RWPE2 (cell line): ENCODE results near the gene ACP6.

Experiments used
- ATAC-seq: fragments of 200-7000 bp; cut with Tn5 transposase; 3 replicates; pipeline ENCODE4 v1.9.1; 2021; ENCODE audit warnings: low read depth
- DNase-seq: peaks from one replicate; pipeline ENCODE4 v3.0.0-alpha.2; 2020; ENCODE audit warnings: low spot score
- H3K27ac ChIP-seq: fragments of 450-650 bp; 2 replicates; pipeline ENCODE4 v1.5.1; 2017; ENCODE audit warnings: mild to moderate bottlenecking; ENCODE audit not compliant: poor library complexity, severe bottlenecking
- H3K27me3 ChIP-seq: fragments of 250-450 bp; sonication (Bioruptor Pico); 2 replicates; pipeline ENCODE4 v1.5.1; 2021; ENCODE audit warnings: mild to moderate bottlenecking, moderate library complexity; ENCODE audit not compliant: insufficient read depth, poor library complexity, severe bottlenecking
- H3K36me3 ChIP-seq: fragments of 250-450 bp; sonication (Bioruptor Pico); 2 replicates; pipeline ENCODE4 v1.5.1; 2020; ENCODE audit warnings: low read depth, mild to moderate bottlenecking, moderate library complexity
- H3K4me1 ChIP-seq: fragments of 250-450 bp; sonication (Bioruptor Pico); 2 replicates; pipeline ENCODE4 v1.5.1; 2021; ENCODE audit warnings: mild to moderate bottlenecking, moderate library complexity; ENCODE audit not compliant: insufficient read depth, poor library complexity, severe bottlenecking
- H3K4me3 ChIP-seq: fragments of 250-450 bp; sonication (Bioruptor Pico); 2 replicates; pipeline ENCODE4 v1.5.1; 2021; ENCODE audit warnings: mild to moderate bottlenecking, moderate library complexity; ENCODE audit not compliant: severe bottlenecking
- H3K9me3 ChIP-seq: fragments of 250-450 bp; sonication (Bioruptor Pico); 2 replicates; pipeline ENCODE4 v1.5.1; 2021; ENCODE audit warnings: mild to moderate bottlenecking, moderate library complexity; ENCODE audit not compliant: severe bottlenecking
- TF ChIP-seq, protein P1 (sequence below): fragments of 450-650 bp; IDR thresholded peaks from one replicate; pipeline ENCODE4 v1.5.1; 2017; ENCODE audit warnings: mild to moderate bottlenecking, moderate library complexity; ENCODE audit not compliant: poor library complexity, severe bottlenecking

The ACP6 gene

DNA sequence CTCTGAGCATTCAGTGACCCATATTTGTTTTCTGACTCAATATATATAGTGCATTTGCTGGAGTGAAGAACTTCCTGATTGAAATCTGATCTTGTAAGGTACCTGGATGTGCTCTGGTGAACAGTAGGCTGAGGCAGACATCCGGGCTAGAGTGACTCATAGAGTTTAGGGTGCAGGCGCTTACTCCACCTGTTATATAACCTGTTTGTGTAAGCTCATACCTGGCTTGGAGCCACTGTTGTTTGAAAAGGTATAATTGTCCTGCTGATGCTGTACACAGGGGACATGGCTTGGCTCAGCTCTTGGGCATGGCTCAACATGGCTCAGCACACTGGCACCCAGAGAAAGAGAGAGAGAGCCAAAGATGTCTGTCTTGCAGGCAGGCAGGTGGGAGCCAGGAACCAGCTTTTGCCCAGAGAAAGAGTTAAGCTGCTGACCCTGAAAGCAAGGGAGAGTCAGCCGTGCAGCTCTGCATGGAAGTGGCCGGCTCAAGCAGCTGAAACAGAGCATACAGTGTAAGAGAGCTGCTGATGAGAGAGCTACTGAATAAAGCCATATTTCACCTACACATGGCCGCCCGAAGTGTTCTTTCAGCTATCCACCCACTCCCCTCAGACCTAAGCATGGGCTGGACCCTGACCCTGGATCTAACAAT is 46.9 kb upstream of the ACP6 start:
- H3K36me3 ChIP-seq, result no peaks in the 10 kb centered on the region
- ATAC-seq (peak; percentile 97), DNase-seq (peak; percentile 86)
- TF ChIP-seq, protein P1, sequence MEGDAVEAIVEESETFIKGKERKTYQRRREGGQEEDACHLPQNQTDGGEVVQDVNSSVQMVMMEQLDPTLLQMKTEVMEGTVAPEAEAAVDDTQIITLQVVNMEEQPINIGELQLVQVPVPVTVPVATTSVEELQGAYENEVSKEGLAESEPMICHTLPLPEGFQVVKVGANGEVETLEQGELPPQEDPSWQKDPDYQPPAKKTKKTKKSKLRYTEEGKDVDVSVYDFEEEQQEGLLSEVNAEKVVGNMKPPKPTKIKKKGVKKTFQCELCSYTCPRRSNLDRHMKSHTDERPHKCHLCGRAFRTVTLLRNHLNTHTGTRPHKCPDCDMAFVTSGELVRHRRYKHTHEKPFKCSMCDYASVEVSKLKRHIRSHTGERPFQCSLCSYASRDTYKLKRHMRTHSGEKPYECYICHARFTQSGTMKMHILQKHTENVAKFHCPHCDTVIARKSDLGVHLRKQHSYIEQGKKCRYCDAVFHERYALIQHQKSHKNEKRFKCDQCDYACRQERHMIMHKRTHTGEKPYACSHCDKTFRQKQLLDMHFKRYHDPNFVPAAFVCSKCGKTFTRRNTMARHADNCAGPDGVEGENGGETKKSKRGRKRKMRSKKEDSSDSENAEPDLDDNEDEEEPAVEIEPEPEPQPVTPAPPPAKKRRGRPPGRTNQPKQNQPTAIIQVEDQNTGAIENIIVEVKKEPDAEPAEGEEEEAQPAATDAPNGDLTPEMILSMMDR, result no peak
- H3K4me1 ChIP-seq, result peaks cover 24% of the 10 kb centered on the region
- no peaks in the 10 kb centered on the region for H3K9me3 ChIP-seq
- H3K27ac ChIP-seq, result peak overlapping the region; percentile 68
- H3K4me3 ChIP-seq, result no peak overlapping the region
- no peaks in the 10 kb centered on the region for H3K27me3 ChIP-seq

DNA sequence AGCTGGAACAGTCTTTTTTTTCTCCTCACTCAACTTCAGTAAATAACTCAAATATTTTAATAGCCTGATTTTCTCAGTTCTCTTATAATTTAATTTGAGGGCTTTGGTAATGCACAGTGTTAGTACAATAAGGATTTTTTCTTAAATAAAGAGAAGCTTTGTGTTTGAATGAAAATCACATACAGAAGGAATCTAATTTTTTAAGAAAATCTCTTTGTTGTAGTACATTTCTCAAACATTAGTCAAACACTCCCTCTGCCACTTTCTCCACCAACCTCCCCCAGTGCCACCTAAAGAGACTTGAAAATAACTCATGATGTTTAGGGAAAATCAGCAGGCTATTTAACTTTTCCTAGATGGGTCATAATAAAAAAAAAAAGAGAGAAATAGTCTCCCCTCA is 42.3 kb upstream of the ACP6 start:
- Histone ChIP-seq H3K9me3 (no peaks in the 10 kb centered on the region), H3K27me3 (no peaks in the 10 kb centered on the region), H3K4me1 (peaks cover 18% of the 10 kb centered on the region), H3K36me3 (no peaks in the 10 kb centered on the region), H3K27ac (no peak overlapping the region), H3K4me3 (no peak overlapping the region)
- ATAC-seq, result no peak
- DNase-seq, result no peak
- TF ChIP-seq, protein P1, result no peak

DNA sequence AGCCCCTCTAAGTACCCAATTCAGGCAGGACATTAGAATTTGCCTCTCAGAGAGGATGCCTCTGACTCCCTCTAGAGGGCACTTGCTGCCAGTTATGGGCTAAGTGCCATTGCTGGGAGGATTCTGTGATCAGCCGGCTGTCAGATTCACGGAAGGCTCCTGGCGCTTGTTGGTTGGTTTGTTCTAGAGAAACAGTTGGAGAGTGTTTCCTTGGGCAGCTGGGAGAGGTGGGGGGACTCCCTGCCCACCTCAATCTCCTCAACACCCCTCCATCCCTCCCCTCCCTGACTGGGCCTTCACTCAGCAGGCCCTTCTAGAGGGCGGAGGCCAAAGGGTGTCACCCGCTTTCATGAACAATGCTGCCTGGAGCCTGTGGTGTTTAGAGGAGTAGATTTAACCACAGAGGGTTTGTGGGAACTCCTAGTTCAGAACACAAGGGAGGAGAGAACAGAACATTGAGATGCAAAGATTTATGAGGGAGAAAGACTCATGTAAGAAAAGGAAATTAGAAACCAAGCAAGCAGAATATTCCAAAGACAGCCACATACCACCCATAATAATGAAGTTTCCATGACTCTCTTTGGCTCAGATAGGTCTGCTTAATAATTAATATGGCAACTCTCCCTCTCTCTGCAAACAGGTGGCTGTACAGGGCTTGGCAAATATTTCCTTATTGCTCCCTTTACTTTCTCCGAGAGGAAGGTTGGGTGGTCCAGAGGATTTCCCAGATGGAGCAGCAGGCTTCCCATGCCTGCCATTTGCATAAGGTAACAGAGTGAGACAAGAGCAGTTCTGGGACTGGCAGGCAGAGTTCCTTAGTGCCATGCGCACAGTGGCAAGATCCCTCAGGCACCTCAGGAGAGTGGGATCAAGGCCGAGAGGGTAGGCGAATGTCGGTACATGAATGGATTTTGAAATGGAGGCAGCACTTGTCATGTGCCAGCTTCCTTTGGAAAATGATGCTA is 30.0 kb upstream of the ACP6 start:
- H3K4me3 ChIP-seq, result no peak overlapping the region
- ATAC-seq, result peak; percentile 78
- TF ChIP-seq, protein P1, result peak; percentile 89

DNA sequence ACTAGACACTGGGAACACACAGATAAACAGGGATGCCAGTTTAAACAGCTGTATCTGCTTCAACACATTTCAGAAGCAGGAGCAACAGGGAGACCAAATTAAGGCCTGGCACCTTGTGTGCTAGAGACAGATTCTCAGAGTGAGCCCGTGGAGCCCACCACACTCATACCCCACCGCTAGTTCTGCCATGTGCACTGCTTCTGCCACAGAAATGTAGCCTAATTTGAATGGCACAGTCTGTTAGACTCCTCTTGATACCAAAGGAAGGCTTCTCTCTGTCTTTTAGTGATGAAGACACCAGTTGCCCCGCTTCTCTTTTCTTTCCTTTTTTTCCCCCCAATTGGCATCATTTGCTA is 29.3 kb upstream of the ACP6 start:
- DNase-seq, result no peak
- Histone ChIP-seq H3K27me3 (no peaks in the 10 kb centered on the region), H3K27ac (no peak overlapping the region), H3K36me3 (no peaks in the 10 kb centered on the region), H3K4me1 (no peaks in the 10 kb centered on the region), H3K9me3 (no peaks in the 10 kb centered on the region), H3K4me3 (no peak overlapping the region)
- ATAC-seq, result no peak
- TF ChIP-seq, protein P1, result no peak

More for the DNA sequence above, 30.0 kb upstream of the ACP6 start:
- Histone ChIP-seq H3K27ac (no peak overlapping the region), H3K4me1 (no peaks in the 10 kb centered on the region), H3K9me3 (no peaks in the 10 kb centered on the region), H3K36me3 (no peaks in the 10 kb centered on the region), H3K27me3 (no peaks in the 10 kb centered on the region)
- DNase-seq, result no peak
